GM19397 (cell line): ENCODE measurements around the gene UROS.
A peak's percentile ranks its signal among the peaks of the same experiment; 100 is the strongest.

Source experiments
- ATAC-seq: cut with Tn5 transposase; IDR thresholded peaks from one replicate; pipeline ENCODE4 v1.9.1; 2021; ENCODE audit warnings: mild to moderate bottlenecking, moderate library complexity; ENCODE audit not compliant: unreplicated experiment

The UROS gene

GRCh38 chr10:125792342-125793300 lies 30.4 kb downstream of the UROS start:
- no peak for ATAC-seq

DNA sequence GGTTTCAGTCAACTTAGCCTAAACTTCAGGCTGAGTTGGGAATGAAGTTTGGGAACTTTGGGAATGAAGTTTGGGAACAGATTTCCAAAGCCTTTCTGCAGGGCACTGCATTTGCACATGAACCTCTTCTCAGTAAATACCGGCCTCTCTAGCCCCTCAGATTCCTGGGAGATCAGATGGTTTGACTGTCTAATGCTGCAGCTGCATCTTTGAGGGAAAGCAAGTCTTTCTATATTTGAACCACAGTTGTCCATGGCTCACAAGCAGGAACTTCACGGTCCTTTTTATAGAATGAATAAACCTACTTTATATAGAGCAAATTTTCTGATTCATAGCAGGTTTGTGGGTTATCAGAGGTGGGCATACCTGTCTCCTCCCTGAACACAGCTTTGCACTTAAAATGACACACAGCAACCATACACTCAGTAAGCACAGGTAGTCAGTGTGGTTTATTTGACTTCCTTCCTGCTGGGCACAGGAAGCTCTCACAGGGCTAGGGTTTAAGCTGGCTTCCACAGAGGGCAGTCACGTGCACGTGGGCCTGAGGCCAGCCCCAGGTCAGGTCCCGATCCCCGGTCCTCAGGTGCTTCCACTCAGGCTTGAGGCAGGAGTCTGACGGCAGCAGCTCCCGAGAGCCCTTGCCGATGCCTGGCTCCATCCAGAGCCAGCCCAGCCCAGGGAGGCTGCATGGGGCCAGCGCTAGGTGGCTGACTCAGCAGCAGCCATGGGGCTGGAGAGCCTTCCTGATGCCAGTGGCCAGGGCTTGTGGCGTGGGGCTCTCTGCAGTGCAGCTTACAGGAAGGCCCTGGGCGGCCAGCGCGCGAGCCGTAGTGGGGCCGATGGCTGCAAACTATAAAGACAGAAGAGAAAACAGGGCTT lies 34.7 kb downstream of the UROS start:
- no peak for ATAC-seq

GRCh38 chr10:125785791-125786190 lies 37.3 kb downstream of the UROS start:
- no peak for ATAC-seq

GRCh38 chr10:125783957-125784356 lies 39.1 kb downstream of the UROS start:
- peak; percentile 84 for ATAC-seq

- ATAC-seq, result no peak
These were observed 39.6 kb downstream of the UROS start for GRCh38 chr10:125783408-125783807.

DNA sequence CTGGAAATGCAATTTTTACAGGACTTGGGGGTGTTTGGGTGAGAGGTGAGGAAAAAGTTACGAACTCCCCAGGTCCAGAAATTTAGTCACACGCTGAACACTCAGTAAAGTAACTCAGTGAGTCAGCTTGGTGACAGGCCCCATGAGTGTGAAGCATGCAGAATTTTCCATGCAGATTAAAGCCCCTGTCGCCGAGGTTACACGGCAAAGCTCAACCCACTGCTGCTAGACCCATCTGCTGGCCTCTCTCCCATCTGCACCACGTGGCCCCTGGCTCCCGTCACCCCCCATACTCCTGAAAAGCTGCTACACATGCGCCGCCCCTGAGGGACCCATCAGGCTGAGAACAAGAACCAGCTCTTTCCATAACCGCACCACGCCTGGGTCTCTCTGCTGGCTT lies 40.4 kb downstream of the UROS start:
- ATAC-seq, result no peak

- no peak for ATAC-seq
These were observed 41.0 kb downstream of the UROS start for GRCh38 chr10:125782054-125782453.

GRCh38 chr10:125781374-125781773 lies 41.7 kb downstream of the UROS start:
- no peak for ATAC-seq

DNA sequence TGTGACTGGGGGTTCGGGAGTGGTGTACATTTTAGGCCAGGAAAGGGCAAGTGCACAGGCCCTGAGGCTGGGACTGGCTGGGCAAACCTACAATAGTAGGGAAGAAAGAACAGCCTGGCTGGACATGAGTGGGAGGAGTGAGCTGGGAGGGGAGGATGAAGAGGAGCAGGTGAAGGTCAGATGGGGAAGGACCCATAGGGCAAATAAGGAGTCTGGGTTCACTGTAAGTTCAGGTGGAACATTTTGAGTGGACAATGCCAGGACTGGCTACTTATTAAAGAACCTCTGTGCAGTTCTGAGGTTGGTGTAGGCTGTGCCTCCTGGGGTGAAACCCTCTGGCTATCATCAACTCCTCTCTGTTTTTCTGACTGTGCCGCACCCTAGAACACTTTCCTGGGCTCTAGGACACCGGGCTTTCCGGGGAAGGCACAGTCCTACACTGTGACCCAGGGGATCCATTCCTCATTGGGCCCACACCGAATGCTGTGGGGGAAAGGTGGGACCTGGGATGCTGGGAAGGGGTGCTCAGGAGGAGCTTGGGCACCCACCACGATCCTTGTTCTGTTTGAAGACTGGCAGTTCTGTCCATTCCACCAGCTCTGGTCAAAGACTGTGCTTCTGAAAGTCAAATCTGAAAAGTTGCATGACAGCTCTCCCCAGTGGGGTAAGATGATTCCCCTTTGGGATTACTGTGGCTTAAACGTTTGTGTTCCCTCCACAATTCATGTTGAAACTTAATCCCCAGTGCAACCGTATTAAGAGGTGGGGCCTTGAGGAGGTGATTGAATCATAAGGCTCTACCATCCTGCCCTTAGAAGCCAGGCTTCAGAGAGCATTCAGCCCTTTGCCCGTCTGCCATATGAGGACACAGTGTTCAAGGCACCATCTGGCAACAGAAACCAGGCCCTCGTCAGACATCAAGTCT lies 43.4 kb downstream of the UROS start:
- no peak for ATAC-seq

GRCh38 chr10:125778556-125778955 lies 44.5 kb downstream of the UROS start:
- no peak for ATAC-seq

GRCh38 chr10:125777806-125778205 lies 45.3 kb downstream of the UROS start:
- no peak for ATAC-seq

DNA sequence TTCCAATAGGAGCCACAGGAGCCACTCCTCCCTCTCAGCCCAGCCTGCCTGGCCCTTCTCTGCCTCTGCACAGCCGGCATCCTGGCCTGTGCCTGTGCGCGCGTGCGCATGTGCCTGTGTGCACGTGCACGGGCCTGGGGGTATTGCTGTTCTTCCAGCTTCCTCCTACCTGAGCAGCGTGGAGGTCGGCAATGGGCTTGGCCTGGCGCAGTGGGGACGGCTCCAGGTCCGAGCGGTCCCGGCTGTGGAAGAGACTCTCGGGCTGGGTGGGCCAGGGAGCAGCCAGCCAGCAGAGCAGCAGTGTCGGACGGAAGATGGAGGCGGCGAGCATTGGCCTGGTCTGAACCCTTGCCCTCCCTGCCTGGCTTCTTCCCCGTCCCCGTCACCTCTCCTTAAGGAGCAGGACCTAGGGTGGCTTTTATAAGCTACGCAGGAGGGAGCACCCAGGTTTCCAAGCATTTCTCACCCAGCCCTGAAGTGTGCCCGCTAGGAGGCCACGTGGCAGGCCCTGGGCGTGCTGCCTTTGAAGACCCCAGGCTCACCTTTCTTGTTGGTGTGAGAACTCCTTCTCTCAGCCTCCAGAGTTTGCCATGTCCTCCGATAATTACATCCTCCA lies 47.5 kb downstream of the UROS start, which contains the start of gene MMP21:
MMP21 (minus strand) TSS at position 331 of the 616 bp plus-strand sequence; CDS start at position 331, 0 bp downstream.
- ATAC-seq, result no peak

DNA sequence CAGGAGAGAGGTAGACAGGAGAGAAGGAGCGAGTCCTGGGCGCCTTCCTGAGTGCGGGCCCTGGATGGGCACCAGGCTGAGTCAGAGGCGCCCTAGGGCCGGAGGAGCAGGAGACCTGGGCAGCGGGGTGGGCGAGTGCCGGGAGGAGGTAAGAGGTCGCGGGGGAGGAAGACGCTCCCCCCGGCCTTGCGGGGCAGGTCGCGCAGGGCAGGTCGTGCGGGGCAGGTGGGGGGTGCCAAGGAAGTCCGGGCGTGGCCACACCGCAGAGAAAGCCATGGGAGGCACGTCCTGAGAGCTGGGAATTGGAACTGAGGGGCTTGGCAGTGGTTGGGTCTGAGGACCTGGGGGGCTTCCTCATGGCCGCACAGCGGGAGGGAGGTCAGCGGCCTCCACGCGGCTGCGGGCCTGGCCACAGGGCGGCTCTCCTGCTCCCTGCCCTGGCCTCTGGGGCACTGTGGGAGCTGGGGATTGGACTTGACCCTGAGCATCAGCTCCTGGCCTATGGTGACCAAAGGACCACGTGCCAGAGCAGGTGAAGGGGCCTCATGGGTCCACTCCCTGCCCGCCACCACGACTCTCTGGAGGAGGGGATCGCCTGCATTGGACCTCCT lies 48.4 kb downstream of the UROS start:
- no peak for ATAC-seq

GRCh38 chr10:125773687-125774543 lies 49.1 kb downstream of the UROS start:
- no peak for ATAC-seq

DNA sequence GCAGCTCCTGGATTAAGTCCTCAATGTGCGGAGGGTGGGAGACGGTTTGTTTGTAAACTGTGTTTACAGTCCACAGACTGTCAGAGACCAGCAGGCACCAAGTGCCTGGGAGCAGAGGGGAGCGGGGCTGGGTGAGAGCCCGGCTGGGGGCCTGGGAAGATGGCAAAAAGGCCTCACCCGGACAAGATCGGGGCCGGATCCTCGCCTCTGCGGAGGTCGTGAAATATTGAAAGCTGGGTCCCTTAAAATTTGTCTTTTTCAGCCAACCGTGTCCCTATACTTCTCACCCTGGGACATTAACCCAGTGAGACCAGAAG lies 50.2 kb downstream of the UROS start:
- no peak for ATAC-seq

- ATAC-seq, result no peak
These were observed 50.8 kb downstream of the UROS start for GRCh38 chr10:125772112-125772863.

DNA sequence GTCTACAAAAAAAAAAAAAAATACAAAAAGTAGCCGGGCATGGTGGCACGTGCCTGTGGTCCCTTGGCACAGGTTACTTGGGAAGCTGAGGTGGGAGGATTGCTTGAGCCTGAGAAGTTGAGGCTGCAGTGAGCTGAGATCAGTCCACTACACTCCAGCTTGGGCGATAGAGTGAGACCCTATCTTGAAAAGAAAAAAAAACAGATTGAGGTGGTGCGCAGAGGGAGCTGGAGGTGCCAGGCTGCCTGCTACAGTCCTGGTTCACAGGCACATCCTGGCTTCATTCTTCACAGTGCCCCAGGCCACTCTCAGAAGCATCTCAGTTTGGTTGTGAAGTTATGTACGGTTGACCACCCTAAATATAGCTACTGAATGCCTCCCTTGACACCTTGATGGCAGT lies 52.2 kb downstream of the UROS start:
- ATAC-seq, result no peak

DNA sequence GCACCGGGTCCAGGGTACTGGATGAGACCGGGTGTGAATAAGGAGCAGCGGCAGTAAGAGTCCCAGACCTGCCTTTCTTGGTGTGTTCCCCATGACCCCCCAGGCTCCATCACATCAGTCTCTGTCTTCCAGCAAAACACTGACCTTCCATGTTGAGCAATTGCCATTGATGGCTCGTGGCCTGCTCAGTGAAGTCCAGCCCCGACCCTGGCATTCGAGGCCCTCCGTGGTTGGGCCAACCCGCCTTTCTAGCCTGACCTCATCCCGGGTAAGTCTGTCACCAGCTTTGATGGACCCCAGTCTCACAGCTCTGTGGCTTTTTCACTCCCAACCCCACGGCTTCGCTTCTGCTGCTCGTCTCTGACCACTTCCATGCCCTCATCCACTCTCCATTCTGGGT lies 53.9 kb downstream of the UROS start:
- ATAC-seq, result no peak
